ENCODE measurements around the gene BMP6.

Gene BMP6

GRCh38 chr6:7914311-7914710, 188.4 kb downstream of the BMP6 start:
- peaks cover 6% of the 10 kb centered on the region for H3K4me1 ChIP-seq (ENCODE audit: control insufficient read depth, insufficient read depth, low read depth, low read length)
- no peak overlapping the region for H3K14ac ChIP-seq (ENCODE audit: low read length in 2 of 2)
- H3K36me3 ChIP-seq (ENCODE audit: control insufficient read depth in 1 of 2, insufficient read depth in 2 of 2, low read depth in 1 of 2, low read length in 2 of 2): no peaks in the 10 kb centered on the region
- WGBS: 94% methylated on average over 5 of the region's 5 CpGs
- no peak overlapping the region for H2BK15ac ChIP-seq (ENCODE audit: low read depth, poor library complexity, severe bottlenecking)
- peaks cover 0 to 37% of the 10 kb centered on the region in 2 experiments for H3K27me3 ChIP-seq (ENCODE audit: control insufficient read depth in 1 of 2, insufficient read depth in 1 of 2, low read length in 2 of 2)
- peaks cover 3% of the 10 kb centered on the region for H3K79me1 ChIP-seq (replicated peaks; ENCODE audit: low read length, poor library complexity, severe bottlenecking)
- H3K4ac ChIP-seq (ENCODE audit: low read depth in 1 of 2, low read length in 2 of 2): no peak overlapping the region
- no peak overlapping the region for H2BK12ac ChIP-seq (ENCODE audit: low read length in 2 of 2)
- H3K4me3 ChIP-seq (ENCODE audit: insufficient read depth in 1 of 2, low read depth in 1 of 2, low read length in 2 of 2): no peak overlapping the region
- H3K9ac ChIP-seq (ENCODE audit: low read length): no peak overlapping the region
- H3K23ac ChIP-seq (ENCODE audit: low read length in 2 of 2): no peak overlapping the region
- no peak overlapping the region for H4K8ac ChIP-seq (ENCODE audit: low read length)
- no peaks in the 10 kb centered on the region for H3K9me3 ChIP-seq (ENCODE audit: control insufficient read depth, low read length)
- no peak overlapping the region for H2AK5ac ChIP-seq (ENCODE audit: low read length, severe bottlenecking)
- H4K91ac ChIP-seq (ENCODE audit: low read length): no peak overlapping the region
- H3K27ac ChIP-seq (ENCODE audit: low read length, poor library complexity, severe bottlenecking): no peak overlapping the region
- no peak overlapping the region for H2AFZ ChIP-seq (ENCODE audit: low read depth, low read length)
- H2BK5ac ChIP-seq (ENCODE audit: low read depth, low read length, poor library complexity, severe bottlenecking): no peak overlapping the region
- H3K18ac ChIP-seq (ENCODE audit: low read depth in 1 of 2, low read length in 2 of 2): no peak overlapping the region
- no peak overlapping the region for H3K4me2 ChIP-seq (ENCODE audit: low read length, poor library complexity, severe bottlenecking)
- no peak for DNase-seq
- H2BK120ac ChIP-seq (ENCODE audit: low read depth, low read length): no peak overlapping the region

GRCh38 chr6:7914991-7915789, 189.3 kb downstream of the BMP6 start:
- Histone ChIP-seq H3K18ac (ENCODE audit: low read depth in 1 of 2, low read length in 2 of 2) (no peak overlapping the region), H3K4me1 (ENCODE audit: control insufficient read depth, insufficient read depth, low read depth, low read length) (peaks cover 2% of the 10 kb centered on the region), H3K4ac (ENCODE audit: low read depth in 1 of 2, low read length in 2 of 2) (no peak overlapping the region), H2BK120ac (ENCODE audit: low read depth, low read length) (no peak overlapping the region), H3K14ac (ENCODE audit: low read length in 2 of 2) (no peak overlapping the region), H3K27me3 (ENCODE audit: control insufficient read depth in 1 of 2, insufficient read depth in 1 of 2, low read length in 2 of 2) (peaks cover 0 to 39% of the 10 kb centered on the region in 2 experiments), H3K23ac (ENCODE audit: low read length in 2 of 2) (no peak overlapping the region), H3K27ac (ENCODE audit: low read length, poor library complexity, severe bottlenecking) (no peak overlapping the region), H2BK5ac (ENCODE audit: low read depth, low read length, poor library complexity, severe bottlenecking) (no peak overlapping the region), H3K36me3 (ENCODE audit: control insufficient read depth in 1 of 2, insufficient read depth in 2 of 2, low read depth in 1 of 2, low read length in 2 of 2) (no peaks in the 10 kb centered on the region), H2BK15ac (ENCODE audit: low read depth, poor library complexity, severe bottlenecking) (no peak overlapping the region), H3K9me3 (ENCODE audit: control insufficient read depth, low read length) (no peaks in the 10 kb centered on the region), H4K91ac (ENCODE audit: low read length) (no peak overlapping the region), H3K4me3 (ENCODE audit: insufficient read depth in 1 of 2, low read depth in 1 of 2, low read length in 2 of 2) (peak overlapping the region in 1 of 2 experiments; percentile 32), H2AK5ac (ENCODE audit: low read length, severe bottlenecking) (no peak overlapping the region), H3K79me1 (replicated peaks; ENCODE audit: low read length, poor library complexity, severe bottlenecking) (no peaks in the 10 kb centered on the region), H3K4me2 (ENCODE audit: low read length, poor library complexity, severe bottlenecking) (no peak overlapping the region), H2AFZ (ENCODE audit: low read depth, low read length) (no peak overlapping the region), H4K8ac (ENCODE audit: low read length) (no peak overlapping the region), H3K9ac (ENCODE audit: low read length) (peak overlapping the region; percentile 26), H2BK12ac (ENCODE audit: low read length in 2 of 2) (no peak overlapping the region)
- peak; percentile 50 for DNase-seq
- 78% methylated on average over 11 of the region's 11 CpGs for WGBS

DNA sequence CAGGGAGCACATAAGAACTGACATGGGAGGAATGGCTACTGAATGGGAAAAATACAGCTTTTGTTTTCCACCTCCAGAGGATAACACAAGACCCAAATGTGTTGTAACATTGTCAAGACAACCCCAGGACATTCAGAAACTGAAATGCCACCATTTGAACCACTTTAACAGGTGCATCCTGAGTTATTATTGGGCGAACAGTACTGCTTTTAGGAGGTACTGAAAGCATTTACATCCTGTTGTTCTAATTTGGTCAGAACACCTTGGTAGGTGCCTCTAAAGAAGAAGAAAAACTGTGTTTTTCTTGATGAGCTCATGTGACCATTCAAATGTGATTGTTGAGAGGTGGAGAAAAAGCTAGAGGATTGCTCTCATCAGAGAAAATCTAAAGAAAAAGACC, 191.1 kb downstream of the BMP6 start:
- Histone ChIP-seq H4K91ac (ENCODE audit: low read length) (no peak overlapping the region), H2BK15ac (ENCODE audit: low read depth, poor library complexity, severe bottlenecking) (no peak overlapping the region), H2BK12ac (ENCODE audit: low read length in 2 of 2) (no peak overlapping the region), H3K14ac (ENCODE audit: low read length in 2 of 2) (no peak overlapping the region), H3K4me1 (ENCODE audit: control insufficient read depth, insufficient read depth, low read depth, low read length) (no peaks in the 10 kb centered on the region), H3K4me2 (ENCODE audit: low read length, poor library complexity, severe bottlenecking) (no peak overlapping the region), H2AK5ac (ENCODE audit: low read length, severe bottlenecking) (no peak overlapping the region), H2BK120ac (ENCODE audit: low read depth, low read length) (no peak overlapping the region), H3K79me1 (replicated peaks; ENCODE audit: low read length, poor library complexity, severe bottlenecking) (no peaks in the 10 kb centered on the region), H3K18ac (ENCODE audit: low read depth in 1 of 2, low read length in 2 of 2) (no peak overlapping the region), H2AFZ (ENCODE audit: low read depth, low read length) (no peak overlapping the region), H3K9ac (ENCODE audit: low read length) (no peak overlapping the region), H3K23ac (ENCODE audit: low read length in 2 of 2) (no peak overlapping the region), H3K27ac (ENCODE audit: low read length, poor library complexity, severe bottlenecking) (no peak overlapping the region), H3K27me3 (ENCODE audit: control insufficient read depth in 1 of 2, insufficient read depth in 1 of 2, low read length in 2 of 2) (peaks cover 0 to 38% of the 10 kb centered on the region in 2 experiments), H2BK5ac (ENCODE audit: low read depth, low read length, poor library complexity, severe bottlenecking) (no peak overlapping the region), H4K8ac (ENCODE audit: low read length) (no peak overlapping the region), H3K4ac (ENCODE audit: low read depth in 1 of 2, low read length in 2 of 2) (no peak overlapping the region), H3K9me3 (ENCODE audit: control insufficient read depth, low read length) (no peaks in the 10 kb centered on the region), H3K36me3 (ENCODE audit: control insufficient read depth in 1 of 2, insufficient read depth in 2 of 2, low read depth in 1 of 2, low read length in 2 of 2) (no peaks in the 10 kb centered on the region), H3K4me3 (ENCODE audit: insufficient read depth in 1 of 2, low read depth in 1 of 2, low read length in 2 of 2) (no peak overlapping the region)
- DNase-seq: no peak
- WGBS: 88% methylated on average over 1 of the region's 1 CpG

DNA sequence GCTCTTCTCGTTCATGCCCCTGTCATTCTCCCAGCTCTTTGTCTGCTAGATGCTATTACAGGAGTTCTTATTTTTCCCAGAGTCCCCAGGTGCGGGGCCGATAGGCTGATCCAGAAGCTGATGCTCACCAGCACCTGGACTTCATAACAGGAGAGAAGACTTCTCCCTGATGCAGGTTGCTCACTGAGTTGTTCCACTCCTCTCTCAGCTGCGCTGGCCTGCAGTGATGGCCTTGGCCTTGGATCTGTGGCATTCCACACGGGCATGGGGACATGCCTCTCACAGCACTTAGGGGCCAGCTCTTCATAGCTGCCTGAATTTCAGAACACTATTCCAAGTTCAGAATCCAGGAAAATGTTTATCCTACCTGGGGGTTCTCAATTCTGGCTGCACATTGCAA, 191.8 kb downstream of the BMP6 start:
- Histone ChIP-seq H3K36me3 (ENCODE audit: control insufficient read depth in 1 of 2, insufficient read depth in 2 of 2, low read depth in 1 of 2, low read length in 2 of 2) (no peaks in the 10 kb centered on the region), H3K23ac (ENCODE audit: low read length in 2 of 2) (no peak overlapping the region), H3K27me3 (ENCODE audit: control insufficient read depth in 1 of 2, insufficient read depth in 1 of 2, low read length in 2 of 2) (peaks cover 0 to 30% of the 10 kb centered on the region in 2 experiments), H2AFZ (ENCODE audit: low read depth, low read length) (no peak overlapping the region), H3K4me1 (ENCODE audit: control insufficient read depth, insufficient read depth, low read depth, low read length) (no peaks in the 10 kb centered on the region), H3K4me2 (ENCODE audit: low read length, poor library complexity, severe bottlenecking) (no peak overlapping the region), H3K18ac (ENCODE audit: low read depth in 1 of 2, low read length in 2 of 2) (no peak overlapping the region), H2BK12ac (ENCODE audit: low read length in 2 of 2) (no peak overlapping the region), H3K14ac (ENCODE audit: low read length in 2 of 2) (no peak overlapping the region), H3K9me3 (ENCODE audit: control insufficient read depth, low read length) (no peaks in the 10 kb centered on the region), H2BK5ac (ENCODE audit: low read depth, low read length, poor library complexity, severe bottlenecking) (no peak overlapping the region), H3K79me1 (replicated peaks; ENCODE audit: low read length, poor library complexity, severe bottlenecking) (no peaks in the 10 kb centered on the region), H3K4ac (ENCODE audit: low read depth in 1 of 2, low read length in 2 of 2) (no peak overlapping the region), H3K9ac (ENCODE audit: low read length) (no peak overlapping the region), H3K27ac (ENCODE audit: low read length, poor library complexity, severe bottlenecking) (no peak overlapping the region), H3K4me3 (ENCODE audit: insufficient read depth in 1 of 2, low read depth in 1 of 2, low read length in 2 of 2) (no peak overlapping the region), H4K91ac (ENCODE audit: low read length) (no peak overlapping the region), H2BK15ac (ENCODE audit: low read depth, poor library complexity, severe bottlenecking) (no peak overlapping the region), H2AK5ac (ENCODE audit: low read length, severe bottlenecking) (no peak overlapping the region), H2BK120ac (ENCODE audit: low read depth, low read length) (no peak overlapping the region), H4K8ac (ENCODE audit: low read length) (no peak overlapping the region)
- DNase-seq: no peak
- 74% methylated on average over 5 of the region's 5 CpGs for WGBS
